ENCODE measurements around the gene TGFBR2.

- TF ChIP-seq CTCF (CRISPR knock-in tag; IDR thresholded peaks at IDR 0.05) (no peak), PCBP1 (IDR thresholded peaks at IDR 0.05; ENCODE audit: borderline replicate concordance, low read depth, low read length) (no peak), ZBTB44 (CRISPR knock-in tag; IDR thresholded peaks at IDR 0.05) (no peak), ZNF274 (CRISPR knock-in tag; IDR thresholded peaks at IDR 0.05) (no peak), U2AF1 (optimal IDR thresholded peaks at IDR 0.05; ENCODE audit: low read depth, low read length) (no peak), ZNF850 (CRISPR knock-in tag; conservative IDR thresholded peaks at IDR 0.05) (no peak), ZNF589 (CRISPR knock-in tag; conservative IDR thresholded peaks at IDR 0.05) (no peak)
These were observed 5.8 kb upstream of the TGFBR2 start for GRCh38 chr3:30600572-30600971.

Data from HepG2 (cell line).